A172 (cell line): ENCODE data around the gene ART5. TPM values are rescaled to one million over a fixed set of nuclear protein-coding genes. Genes with fewer than 3 reads are reported as not detected.
A peak's percentile ranks its signal among the peaks of the same experiment; 100 is the strongest.
"Not testable (repeated sequence)": the region's sequence is repeated elsewhere in the genome, so short reads cannot be mapped to it uniquely, and the experiment has no call there.

ENCODE experiments used
- DNase-seq: peaks from one replicate; pipeline ENCODE4 v3.0.0-alpha.2; 2015; ENCODE audit warnings: low spot score
- total RNA-seq: library from RNA; depleted of rRNA; stranded (reverse); fragments of >200 nt; shearing (Covaris generic); gene quantifications from 2 replicates; pipeline ENCODE4 v1.2.3, GENCODE V29; 2014

Gene ART5
- total RNA-seq, 1 experiment from 2014 or later: 0.31 TPM

DNA sequence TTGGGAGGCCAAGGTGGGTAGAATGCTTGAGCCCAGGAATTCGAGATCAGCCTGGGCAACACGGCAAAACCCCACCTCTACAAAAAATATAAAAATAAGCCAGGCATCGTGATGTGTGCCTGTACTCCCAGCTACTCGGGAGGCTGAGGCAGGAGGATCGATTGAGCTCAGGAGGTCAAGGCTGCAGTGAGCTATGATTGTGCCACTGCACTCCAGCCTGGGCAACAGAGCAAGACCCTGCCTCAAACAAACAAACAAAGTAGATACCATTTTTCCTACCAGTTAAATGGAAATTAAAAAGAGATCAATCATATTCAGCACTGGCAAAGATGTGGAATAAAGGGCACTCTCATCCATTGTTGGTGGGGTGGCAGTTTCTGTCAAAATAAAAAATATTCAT lies 15.5 kb upstream of the ART5 start:
- DNase-seq: not testable (repeated sequence)

DNA sequence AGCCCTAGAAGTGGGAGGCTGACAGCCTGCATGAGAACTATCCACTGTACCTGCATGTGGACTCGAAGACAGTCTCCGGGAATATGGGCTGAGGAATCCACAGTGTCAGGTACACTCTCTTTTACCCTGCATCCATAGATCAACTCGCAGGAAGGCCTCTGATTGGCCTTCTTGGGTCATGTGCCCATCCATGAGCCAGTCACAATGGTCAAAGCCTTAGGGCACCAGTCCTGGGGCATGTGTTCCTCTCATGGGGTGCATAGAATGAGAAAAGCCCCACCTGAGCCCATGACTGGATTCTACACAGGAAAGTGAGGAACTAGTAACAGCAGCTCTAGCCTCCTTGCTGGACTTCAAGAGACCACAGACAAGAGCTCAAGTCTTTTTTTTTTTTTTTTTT lies 13.8 kb upstream of the ART5 start:
- DNase-seq: no peak

- DNase-seq: not testable (repeated sequence)
Measured at GRCh38 chr11:3652514-3652913, 10.7 kb upstream of the ART5 start.

- not testable (repeated sequence) for DNase-seq
Measured at GRCh38 chr11:3649374-3649773, 7.6 kb upstream of the ART5 start.

DNA sequence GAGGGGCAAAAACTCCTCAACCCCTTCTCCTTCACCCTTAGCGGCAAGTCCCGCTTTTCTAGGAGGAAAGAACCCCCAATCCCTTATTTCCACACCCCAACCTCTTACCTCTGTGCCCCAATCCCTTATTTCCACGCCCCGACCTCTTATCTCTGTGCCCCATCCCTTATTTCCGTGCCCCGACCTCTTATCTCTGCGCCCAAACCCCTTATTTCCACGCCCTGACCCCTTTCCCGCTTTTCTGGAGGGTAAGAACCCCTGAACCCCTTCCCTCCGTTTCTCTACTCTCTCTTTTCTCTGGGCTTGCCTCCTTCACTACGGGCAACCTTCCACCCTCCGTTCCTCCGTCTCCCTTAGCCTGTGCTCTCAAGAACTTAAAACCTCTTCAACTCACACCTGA lies 7.1 kb upstream of the ART5 start:
- DNase-seq: not testable (repeated sequence)

DNA sequence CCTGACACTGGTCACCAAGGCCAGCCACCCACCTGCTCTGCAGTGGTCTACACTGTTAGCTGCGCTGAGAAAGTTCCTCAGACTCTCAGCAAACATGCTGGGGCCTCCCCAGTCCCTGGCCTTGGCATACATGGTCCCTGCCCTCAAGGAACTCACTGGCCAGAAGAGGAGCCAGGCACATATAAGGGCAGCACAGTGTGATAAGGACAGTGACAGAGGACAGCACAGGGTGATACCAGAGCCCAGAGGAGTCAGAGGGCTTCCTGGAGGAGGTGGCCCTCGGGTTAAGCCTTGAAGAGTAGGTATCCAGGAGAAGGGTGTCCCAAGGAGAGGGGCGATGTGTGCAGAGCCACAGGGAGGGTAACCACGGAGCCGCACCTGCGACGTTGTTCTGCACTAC lies 3.8 kb upstream of the ART5 start:
- no peak for DNase-seq

GRCh38 chr11:3644817-3645235 lies 3.0 kb upstream of the ART5 start, which contains the start of gene ART1:
Gene ART1, plus strand, starts transcription at chr11:3645128. Its CDS starts 14,086 bp downstream, at chr11:3659214.
- peak; percentile 55 for DNase-seq

DNA sequence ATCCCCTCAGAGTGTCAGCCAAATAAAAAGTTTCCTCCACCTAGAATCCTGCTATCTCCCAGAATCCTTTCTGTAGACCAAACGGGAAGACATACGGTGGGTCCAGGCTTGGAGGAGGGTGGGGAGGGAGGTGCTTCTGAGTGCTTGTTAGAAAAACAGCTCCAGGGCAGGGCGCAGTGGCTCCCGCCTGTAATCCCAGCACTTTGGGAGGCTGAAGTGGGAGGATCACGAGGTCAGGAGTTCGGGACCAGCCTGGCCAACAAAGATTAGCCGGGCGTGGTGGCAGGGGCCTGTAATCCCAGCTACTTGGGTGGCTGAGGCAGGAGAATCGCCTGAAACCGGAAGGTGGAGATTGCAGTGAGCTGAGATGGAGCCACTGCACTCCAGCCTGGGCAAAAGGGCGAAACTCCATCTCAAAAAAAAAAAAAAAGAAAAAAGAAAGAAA lies 1.3 kb upstream of the ART5 start:
- not testable (repeated sequence) for DNase-seq

DNA sequence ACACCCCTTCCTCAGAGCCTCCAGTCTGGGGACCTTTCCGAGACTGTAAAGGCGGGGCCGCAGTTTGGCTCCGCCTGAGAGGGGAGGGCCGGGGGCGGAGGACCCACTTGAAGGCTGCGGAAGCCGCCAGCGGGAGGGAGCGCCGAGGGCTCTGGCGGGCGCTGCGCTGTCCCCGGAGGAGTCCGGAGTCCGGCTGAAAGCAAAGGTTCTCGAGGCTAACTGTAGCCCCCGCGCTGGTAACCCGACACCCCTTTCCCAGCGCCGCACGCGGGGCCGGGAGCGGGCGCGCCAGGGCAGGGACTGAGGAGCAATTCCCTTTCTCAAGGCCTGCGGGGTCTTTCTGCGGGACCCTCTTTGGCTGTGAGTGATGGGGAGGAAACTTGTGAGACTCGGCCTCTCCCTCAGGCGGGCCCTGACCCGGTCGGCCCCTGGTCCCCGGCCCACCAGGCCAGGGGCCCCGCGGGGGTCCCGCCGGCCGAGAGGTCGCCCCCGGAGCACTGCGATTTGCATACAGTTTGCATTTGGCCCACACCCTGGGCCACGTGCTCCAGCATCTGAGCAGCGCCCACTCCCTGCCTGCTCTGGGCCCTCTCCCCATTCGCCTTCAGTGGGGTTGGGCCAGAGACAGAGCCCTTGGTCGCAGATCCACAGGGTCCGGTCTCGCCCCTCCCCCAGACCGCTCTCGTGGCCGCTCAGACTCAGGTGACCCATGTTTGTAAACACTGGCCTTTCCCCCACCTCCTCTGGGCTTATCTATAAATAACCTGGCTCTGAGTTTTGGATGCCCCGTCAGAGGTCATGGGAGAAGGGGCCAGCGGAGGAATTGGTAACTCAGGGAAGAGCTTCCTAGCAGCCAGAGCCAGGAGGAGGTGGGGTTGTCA lies 519 bp upstream of the ART5 start:
- peak; percentile 53 for DNase-seq

GRCh38 chr11:3641191-3641590 lies 601 bp downstream of the ART5 start:
- DNase-seq: no peak

DNA sequence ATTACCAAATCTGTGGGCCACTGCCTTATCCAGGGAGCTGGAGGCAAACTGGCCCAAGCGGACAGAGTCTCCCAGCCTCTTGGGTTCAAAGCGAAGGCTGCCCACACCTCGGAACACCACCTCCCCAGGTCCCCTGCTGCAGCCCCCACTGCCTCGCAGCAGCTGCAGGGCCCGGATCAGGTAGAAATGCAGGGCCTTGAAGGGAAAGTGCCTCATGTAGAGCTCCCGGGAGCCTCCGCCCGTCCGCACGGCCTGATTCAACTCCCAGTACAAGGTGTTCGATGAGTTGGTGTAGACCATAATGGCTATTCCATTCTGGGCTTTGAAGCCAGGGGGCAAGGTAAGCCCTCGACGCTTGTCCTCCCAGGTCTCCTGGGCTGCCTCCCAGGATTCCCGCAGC lies 2.0 kb downstream of the ART5 start:
- no peak for DNase-seq

DNA sequence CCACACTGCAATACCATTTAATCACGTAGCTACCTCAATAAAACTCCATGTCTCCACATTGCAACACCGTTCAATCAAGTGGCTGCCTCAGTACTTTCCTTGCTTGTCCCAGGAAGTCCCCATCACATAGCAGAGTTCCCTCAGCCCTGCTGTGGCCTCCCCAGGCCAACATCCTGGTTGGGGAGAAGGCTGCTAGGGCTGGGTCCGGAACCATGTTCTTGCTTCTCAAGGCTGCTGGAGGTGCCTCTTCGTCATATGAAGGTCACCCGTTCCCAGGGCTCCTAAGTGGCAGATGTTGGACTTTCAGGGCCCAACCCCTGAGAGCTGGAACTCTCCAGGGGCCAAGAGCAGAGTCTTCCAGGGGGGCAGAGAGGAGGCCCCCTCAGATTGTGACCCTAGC lies 3.3 kb downstream of the ART5 start:
- DNase-seq: no peak

- DNase-seq: no peak
Measured at GRCh38 chr11:3637201-3637600, 4.6 kb downstream of the ART5 start.

DNA sequence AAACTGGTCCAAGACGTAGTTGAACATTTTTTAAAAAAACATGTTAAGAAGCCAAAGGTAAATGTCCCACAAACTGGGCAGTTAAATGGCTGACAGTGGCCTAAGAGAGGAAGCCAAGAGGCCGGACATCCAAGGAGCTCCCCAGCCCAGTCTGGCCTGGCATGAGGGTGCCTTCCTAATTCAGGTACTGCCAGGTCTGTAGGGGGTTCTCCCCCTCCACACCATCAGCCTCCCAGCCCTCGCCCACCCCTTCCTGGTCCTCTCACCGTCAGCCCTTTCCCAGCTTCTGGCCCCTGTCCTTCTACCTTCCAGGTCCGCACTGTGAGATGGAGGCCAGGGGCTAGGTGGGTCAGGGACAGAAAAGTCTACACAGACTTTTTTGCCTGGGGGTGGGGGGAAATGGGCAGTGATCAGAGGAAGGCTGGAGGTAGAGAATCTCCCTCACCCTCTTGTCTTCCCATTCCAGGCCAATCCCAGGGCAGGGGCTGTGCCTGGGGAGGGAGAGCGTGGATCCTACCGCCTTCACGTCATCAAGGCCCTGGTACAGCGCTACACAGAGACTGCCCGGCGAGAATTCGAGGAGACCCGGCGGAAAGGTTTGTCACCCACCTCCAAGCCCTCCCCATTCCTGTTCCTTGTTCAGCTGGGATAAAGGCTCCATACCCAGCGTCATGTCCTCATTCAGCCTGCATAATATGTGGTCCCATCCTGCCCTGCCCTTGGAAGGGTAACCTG lies 6.0 kb downstream of the ART5 start:
- no peak for DNase-seq

DNA sequence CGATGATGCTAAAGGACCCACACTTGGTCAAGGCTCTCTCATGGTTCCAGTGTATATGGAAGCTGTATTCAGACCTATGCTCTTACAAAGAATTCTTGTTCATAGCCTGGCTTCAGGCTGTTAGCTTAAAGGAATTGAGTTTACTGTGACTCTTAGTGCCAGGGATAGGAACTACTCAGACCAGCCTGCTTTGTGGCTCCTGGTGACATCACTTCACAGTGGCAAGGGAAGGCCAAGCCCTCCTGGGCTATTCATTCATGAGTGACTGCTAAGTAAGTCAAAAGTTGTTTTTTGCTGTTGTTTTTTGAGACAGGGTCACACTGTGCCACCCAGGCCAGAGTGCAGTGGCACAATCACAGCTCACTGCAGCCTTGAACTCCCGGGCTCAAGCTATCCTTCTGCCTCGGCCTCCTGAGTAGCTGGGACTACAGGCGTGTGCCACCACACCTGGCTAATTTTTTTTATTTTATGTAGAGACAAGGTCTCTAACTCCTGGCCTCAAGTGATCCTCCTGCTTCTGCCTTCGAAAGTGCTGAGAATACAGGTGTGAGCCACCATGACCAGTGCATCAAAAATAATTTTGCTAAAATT lies 9.6 kb downstream of the ART5 start:
- DNase-seq: no peak

- DNase-seq: peak; percentile 61
Measured at GRCh38 chr11:3631331-3631730, 10.5 kb downstream of the ART5 start.

- DNase-seq: peak; percentile 98
Measured at GRCh38 chr11:3627291-3627690, 14.5 kb downstream of the ART5 start.

DNA sequence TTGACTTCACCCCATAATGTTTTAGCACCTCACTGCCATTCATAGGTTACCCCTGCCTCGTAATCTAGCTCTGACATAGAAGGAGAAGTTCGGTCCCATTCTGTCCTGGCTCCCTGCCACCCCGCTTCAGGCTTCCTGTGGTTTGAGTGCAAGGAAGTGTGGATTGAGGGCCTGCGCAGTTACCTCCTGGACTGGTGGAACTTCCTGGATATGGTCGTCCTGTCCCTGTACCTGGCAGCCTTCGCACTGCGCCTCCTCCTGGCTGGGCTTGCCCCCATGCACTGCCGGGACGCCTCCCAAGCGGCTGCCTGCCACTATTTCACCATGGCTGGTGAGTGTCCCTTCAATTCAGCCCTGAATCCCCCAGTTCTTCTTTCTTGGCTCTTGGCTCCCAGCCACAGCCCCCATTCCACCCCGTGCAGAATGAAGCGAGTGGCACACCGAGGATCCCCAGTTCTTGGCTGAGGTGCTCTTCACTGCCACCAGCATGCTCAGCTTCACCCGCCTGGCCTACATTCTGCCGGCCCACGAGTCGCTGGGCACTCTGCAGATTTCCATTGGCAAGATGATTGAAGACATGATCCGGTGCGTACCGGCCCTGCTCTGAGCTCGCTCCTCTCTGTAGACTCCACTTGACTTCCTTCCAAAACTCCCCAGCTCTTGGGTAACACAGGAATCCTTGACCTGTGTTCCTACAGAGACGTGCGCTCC lies 15.4 kb downstream of the ART5 start:
- DNase-seq: peak; percentile 37

DNA sequence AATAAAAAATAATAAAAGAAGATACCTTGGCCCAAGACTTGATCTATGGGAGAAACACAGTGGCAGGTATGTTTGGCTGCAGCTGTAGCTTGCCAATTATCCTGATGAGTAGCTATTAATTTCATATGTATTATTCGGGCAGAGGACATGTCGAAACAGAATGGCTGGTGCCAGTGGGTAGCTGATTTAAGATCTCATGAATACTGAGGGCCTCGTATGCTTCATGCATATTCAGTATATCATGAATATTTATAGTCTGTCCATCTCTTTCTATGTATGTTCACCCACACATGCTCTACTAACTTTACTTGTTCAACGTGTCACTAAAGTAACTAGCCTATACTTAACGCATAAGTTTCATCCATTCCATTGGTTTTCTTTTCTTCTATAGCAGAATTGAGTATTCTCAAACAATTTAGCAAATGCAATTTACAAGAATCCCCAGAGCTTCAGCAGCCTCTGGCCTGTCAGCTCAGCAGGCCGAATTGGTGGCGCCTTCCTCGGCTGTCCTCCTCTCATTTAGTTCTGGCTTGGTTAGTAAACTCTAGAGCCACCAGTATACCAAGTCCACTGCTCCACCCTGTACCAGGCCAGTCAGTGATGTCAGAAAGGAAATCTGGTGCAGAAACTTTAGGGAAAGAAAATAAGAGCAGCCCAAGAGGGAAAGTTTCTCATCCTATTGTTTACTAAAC lies 17.9 kb downstream of the ART5 start:
- no peak for DNase-seq

GRCh38 chr11:3623121-3623520 lies 18.7 kb downstream of the ART5 start:
- DNase-seq: no peak

- DNase-seq: no peak
Measured at GRCh38 chr11:3622521-3622920, 19.3 kb downstream of the ART5 start.
